ENCODE results near the gene GSKIP.
"Not testable (repeated sequence)": the region's sequence is repeated elsewhere in the genome, so short reads cannot be mapped to it uniquely, and the experiment has no call there.

Gene GSKIP

GRCh38 chr14:96338551-96338950 is 24.8 kb upstream of the GSKIP start:
- H3K4me3 ChIP-seq = no peak overlapping the region
- no peaks in the 10 kb centered on the region for H3K9me3 ChIP-seq
- TF ChIP-seq CTCF (IDR thresholded peaks at IDR 0.05) = no peak
- peaks cover 25 to 63% (median 39%) of the 10 kb centered on the region in 3 donors for H3K36me3 ChIP-seq
- H3K27me3 ChIP-seq = no peaks in the 10 kb centered on the region
- no peaks in the 10 kb centered on the region for H3K4me1 ChIP-seq
- intact Hi-C loops (cut with DNase I; ENCODE audit: low total_unique reads) = no loop called here
- no peak overlapping the region for H3K27ac ChIP-seq
- DNase-seq = no peak

- Histone ChIP-seq H3K9me3 (no peaks in the 10 kb centered on the region), H3K4me1 (no peaks in the 10 kb centered on the region), H3K27ac (no peak overlapping the region), H3K4me3 (no peak overlapping the region), H3K27me3 (no peaks in the 10 kb centered on the region), H3K36me3 (peaks cover 23 to 55% (median 28%) of the 10 kb centered on the region in 3 donors)
- TF ChIP-seq CTCF (IDR thresholded peaks at IDR 0.05) = no peak
- DNase-seq = no peak
- intact Hi-C loops (cut with DNase I; ENCODE audit: low total_unique reads) = no loop called here
Measured at GRCh38 chr14:96341323-96341722, 22.0 kb upstream of the GSKIP start.

- intact Hi-C loops (cut with DNase I; ENCODE audit: low total_unique reads) = no loop called here
- Histone ChIP-seq H3K4me1 (no peaks in the 10 kb centered on the region), H3K27ac (no peak overlapping the region), H3K27me3 (no peaks in the 10 kb centered on the region), H3K4me3 (no peak overlapping the region), H3K9me3 (no peaks in the 10 kb centered on the region), H3K36me3 (peaks cover under 1 to 20% (median 10%) of the 10 kb centered on the region in 3 donors)
- no peak for TF ChIP-seq CTCF (IDR thresholded peaks at IDR 0.05)
- DNase-seq = no peak
Measured at GRCh38 chr14:96345669-96346068, 17.7 kb upstream of the GSKIP start.

GRCh38 chr14:96347957-96348356 is 15.4 kb upstream of the GSKIP start:
- H3K4me1 ChIP-seq, DNase-seq: not testable (repeated sequence)

GRCh38 chr14:96349286-96350075 is 13.8 kb upstream of the GSKIP start:
- intact Hi-C loops (cut with DNase I; ENCODE audit: low total_unique reads) = no loop called here
- TF ChIP-seq CTCF (IDR thresholded peaks at IDR 0.05) = no peak
- DNase-seq = no peak
- H3K4me3 ChIP-seq = no peak overlapping the region
- H3K36me3 ChIP-seq = no peaks in the 10 kb centered on the region
- H3K27me3 ChIP-seq = no peaks in the 10 kb centered on the region
- H3K27ac ChIP-seq = no peak overlapping the region
- peaks cover 0 to 4% (median 0%) of the 10 kb centered on the region in 4 donors for H3K4me1 ChIP-seq
- H3K9me3 ChIP-seq = no peaks in the 10 kb centered on the region

More at GRCh38 chr14:96347957-96348356, 15.4 kb upstream of the GSKIP start:
- H3K36me3 ChIP-seq; H3K9me3 ChIP-seq; H3K4me3 ChIP-seq; H3K27ac ChIP-seq; H3K27me3 ChIP-seq; intact Hi-C loops (cut with DNase I; ENCODE audit: low total_unique reads): not testable (repeated sequence)

- DNase-seq = no peak
- TF ChIP-seq CTCF (IDR thresholded peaks at IDR 0.05) = no peak
- intact Hi-C loops (cut with DNase I; ENCODE audit: low total_unique reads) = no loop called here
- Histone ChIP-seq H3K4me1 (peaks cover 0 to 4% (median 0%) of the 10 kb centered on the region in 4 donors), H3K27me3 (no peaks in the 10 kb centered on the region), H3K9me3 (no peaks in the 10 kb centered on the region), H3K4me3 (no peak overlapping the region), H3K27ac (no peak overlapping the region), H3K36me3 (no peaks in the 10 kb centered on the region)
Measured at GRCh38 chr14:96351986-96352385, 11.3 kb upstream of the GSKIP start.

Measured in tibial artery (tissue), 4 donors.